ENCODE measurements around the gene KCNMA1.

DNA sequence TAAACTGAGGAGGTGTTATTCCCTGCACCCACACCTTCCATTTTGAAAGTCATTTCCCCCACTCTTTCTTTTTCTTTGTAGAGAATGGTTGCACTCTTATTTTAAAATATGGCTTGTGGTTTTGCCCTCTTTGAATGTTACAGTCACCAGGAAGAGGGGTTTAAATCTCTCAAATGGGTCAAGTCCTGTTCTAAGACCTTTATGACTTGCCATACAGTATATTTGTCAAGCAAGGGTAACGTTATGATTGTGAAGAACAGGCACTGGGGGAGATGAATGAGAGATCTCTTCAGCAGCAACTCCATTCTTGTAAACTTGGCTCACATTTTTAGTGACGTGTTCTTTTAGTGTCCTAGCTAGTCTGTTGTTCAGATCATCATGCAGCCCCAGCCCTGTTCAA is 634.7 kb downstream of the KCNMA1 start:
- TF ChIP-seq, protein P1, sequence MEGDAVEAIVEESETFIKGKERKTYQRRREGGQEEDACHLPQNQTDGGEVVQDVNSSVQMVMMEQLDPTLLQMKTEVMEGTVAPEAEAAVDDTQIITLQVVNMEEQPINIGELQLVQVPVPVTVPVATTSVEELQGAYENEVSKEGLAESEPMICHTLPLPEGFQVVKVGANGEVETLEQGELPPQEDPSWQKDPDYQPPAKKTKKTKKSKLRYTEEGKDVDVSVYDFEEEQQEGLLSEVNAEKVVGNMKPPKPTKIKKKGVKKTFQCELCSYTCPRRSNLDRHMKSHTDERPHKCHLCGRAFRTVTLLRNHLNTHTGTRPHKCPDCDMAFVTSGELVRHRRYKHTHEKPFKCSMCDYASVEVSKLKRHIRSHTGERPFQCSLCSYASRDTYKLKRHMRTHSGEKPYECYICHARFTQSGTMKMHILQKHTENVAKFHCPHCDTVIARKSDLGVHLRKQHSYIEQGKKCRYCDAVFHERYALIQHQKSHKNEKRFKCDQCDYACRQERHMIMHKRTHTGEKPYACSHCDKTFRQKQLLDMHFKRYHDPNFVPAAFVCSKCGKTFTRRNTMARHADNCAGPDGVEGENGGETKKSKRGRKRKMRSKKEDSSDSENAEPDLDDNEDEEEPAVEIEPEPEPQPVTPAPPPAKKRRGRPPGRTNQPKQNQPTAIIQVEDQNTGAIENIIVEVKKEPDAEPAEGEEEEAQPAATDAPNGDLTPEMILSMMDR (IDR thresholded peaks at IDR 0.05 in 8 of 11, conservative IDR thresholded peaks at IDR 0.05 in 3 of 11): no peak
- TF ChIP-seq POLR2A (IDR thresholded peaks at IDR 0.05) (no peak), POLR2AphosphoS5 (IDR thresholded peaks at IDR 0.05) (no peak)
